Epithelial cell of esophagus (primary cell): ENCODE measurements around the gene ZC3H6.

Experiments
- DNase-seq: peaks from one replicate; pipeline ENCODE4 v3.0.0; 2010; ENCODE audit warnings: low read depth
- H3K4me3 ChIP-seq: 2 replicates; pipeline ENCODE4 v1.5.1; 2011; ENCODE audit warnings: mild to moderate bottlenecking, low read length, control low read depth
- CTCF ChIP-seq: IDR thresholded peaks from 2 replicates; pipeline ENCODE4 v1.5.1; 2011; ENCODE audit warnings: low read depth, mild to moderate bottlenecking, low read length, control low read depth, inconsistent platforms; ENCODE audit not compliant: insufficient read depth; ENCODE audit errors: missing control alignments

The ZC3H6 gene

GRCh38 chr2:112259509-112260294 lies 15.7 kb upstream of the ZC3H6 start:
- peak; percentile 99 for TF ChIP-seq CTCF
- no peak overlapping the region for H3K4me3 ChIP-seq
- peak; percentile 81 for DNase-seq

DNA sequence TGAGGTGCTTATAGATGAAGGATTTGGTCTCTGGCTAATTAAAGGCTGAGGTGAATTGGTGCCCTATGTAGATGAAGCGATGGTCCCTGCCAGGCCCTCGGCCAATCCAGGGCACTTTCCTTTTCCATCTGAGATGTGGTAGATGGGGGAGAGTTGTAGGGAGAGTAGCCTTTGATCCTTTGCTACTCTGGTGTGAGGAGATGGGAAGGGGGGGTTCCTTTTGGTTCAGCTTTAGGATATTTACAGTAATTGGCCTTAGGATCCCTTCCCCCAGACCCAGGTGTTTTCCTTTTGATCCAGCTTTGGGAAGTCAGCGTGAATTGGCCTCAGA lies 15.1 kb upstream of the ZC3H6 start:
- DNase-seq = no peak
- no peak overlapping the region for H3K4me3 ChIP-seq
- no peak for TF ChIP-seq CTCF

GRCh38 chr2:112262876-112263275 lies 12.5 kb upstream of the ZC3H6 start:
- DNase-seq = no peak
- no peak for TF ChIP-seq CTCF
- no peak overlapping the region for H3K4me3 ChIP-seq

DNA sequence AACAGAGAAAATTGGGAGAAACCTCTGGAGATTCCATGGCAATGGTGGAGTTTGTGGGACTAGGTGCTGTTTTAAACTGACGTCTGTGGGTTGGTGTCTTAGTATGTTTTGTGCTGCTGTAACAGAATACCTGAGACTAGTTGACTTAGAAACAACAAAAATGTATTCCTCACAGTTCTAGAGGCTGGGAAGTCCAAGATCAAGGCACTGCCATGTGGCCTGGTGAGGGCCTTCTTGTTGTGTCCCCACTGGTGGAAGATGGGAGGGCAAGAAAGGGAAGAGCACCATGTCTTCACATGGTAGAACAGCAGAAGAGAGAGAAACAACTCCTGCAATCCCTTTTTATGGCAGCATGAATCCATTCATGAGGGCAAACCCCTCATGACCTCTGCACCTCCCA lies 6.8 kb upstream of the ZC3H6 start:
- no peak overlapping the region for H3K4me3 ChIP-seq
- no peak for TF ChIP-seq CTCF

GRCh38 chr2:112272669-112273068 lies 2.7 kb upstream of the ZC3H6 start:
- no peak for DNase-seq
- no peak overlapping the region for H3K4me3 ChIP-seq
- TF ChIP-seq CTCF = no peak

More for the DNA sequence above, 6.8 kb upstream of the ZC3H6 start:
- DNase-seq = no peak

GRCh38 chr2:112273349-112273748 lies 2.0 kb upstream of the ZC3H6 start:
- DNase-seq = no peak
- no peak overlapping the region for H3K4me3 ChIP-seq
- no peak for TF ChIP-seq CTCF

DNA sequence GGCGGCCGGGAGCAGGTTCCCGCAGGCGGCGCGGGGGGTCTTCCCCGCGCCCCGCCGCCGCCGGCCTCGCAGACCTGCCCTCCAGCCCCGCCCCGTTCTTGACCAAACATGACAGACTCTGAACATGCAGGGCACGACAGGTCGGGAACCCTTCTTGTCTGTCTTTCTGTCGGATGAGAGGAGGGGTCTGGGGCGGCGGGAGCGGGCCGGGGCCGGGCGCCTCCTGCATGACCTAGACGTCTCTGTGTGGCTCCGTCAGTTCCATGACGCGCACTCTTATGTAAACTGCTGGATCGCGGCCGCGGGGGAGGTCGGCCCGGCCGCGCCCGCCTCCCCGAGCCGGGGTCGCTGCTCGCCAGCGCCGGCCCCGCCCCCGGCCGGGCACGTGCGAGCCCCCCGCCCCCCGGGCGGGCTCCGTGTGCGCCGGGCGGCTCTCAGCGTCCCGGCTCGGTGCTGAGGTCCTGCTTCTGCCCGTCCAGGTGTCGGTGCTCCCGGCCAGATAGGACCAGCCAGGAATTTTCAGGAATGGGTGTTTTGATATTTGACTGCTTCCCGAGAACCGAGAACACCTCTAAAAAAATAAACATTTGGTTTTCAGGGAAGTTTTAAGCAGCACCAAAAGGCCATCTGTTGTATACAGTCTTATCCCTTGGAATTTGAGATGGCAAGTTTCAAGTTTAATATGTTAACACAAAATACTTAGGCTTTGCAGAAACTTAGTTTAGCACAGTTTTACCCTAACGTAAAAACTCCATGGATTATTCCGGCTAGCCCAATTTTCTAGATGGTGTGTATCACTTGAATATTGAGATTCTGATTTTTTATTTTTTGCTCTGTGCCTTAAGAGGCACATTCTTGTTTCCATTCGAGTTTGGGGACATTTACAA lies 733 bp downstream of the ZC3H6 start:
- TF ChIP-seq CTCF = no peak

More for the DNA sequence above, 733 bp downstream of the ZC3H6 start:
- peak; percentile 84 for DNase-seq
- peak overlapping the region; percentile 86 for H3K4me3 ChIP-seq
